Measurements from ENCODE around the gene C7orf33. TPM values are rescaled to one million over a fixed set of nuclear protein-coding genes. Genes with fewer than 3 reads are reported as not detected.

C7orf33 gene
- total and polyA plus RNA-seq, 2 of the 8 experiments (the other 6 are each of a cell fraction or from before 2014, with no cell fraction given): not detected

DNA sequence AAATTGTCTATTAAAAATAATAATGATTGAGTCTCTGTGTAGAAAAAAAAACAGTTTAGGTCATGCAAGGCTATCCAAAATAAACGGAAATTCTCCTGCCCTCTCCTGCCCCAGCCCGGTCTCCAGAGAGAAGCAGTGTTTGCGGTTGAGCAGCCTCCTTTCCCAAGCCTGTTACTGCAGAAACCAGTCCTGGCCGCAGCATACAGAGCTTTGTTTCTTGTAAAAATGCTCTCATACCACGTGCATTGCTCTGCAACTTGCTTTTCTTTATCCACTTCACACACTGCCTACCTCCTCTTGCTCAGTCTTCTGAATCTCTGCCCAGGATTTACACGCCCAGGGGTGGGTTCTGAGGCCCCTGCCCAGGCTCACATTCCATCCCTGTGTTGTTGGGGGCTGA, 73.8 kb downstream of the C7orf33 start (continued):
- TF ChIP-seq, protein P1, sequence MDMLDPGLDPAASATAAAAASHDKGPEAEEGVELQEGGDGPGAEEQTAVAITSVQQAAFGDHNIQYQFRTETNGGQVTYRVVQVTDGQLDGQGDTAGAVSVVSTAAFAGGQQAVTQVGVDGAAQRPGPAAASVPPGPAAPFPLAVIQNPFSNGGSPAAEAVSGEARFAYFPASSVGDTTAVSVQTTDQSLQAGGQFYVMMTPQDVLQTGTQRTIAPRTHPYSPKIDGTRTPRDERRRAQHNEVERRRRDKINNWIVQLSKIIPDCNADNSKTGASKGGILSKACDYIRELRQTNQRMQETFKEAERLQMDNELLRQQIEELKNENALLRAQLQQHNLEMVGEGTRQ (IDR thresholded peaks at IDR 0.05; ENCODE audit: low read length): no peak
- no peak for TF ChIP-seq TBP (IDR thresholded peaks at IDR 0.05; ENCODE audit: low read depth, low read length)
- TF ChIP-seq SP2 (IDR thresholded peaks at IDR 0.05; ENCODE audit: low read length): no peak
- no peak for TF ChIP-seq KDM5A (IDR thresholded peaks at IDR 0.05; ENCODE audit: low read length)

All from H1 (cell line).